Renal pelvis (tissue), 4 donors: Measurements from ENCODE around the gene TEX44. TPM values are rescaled to one million over a fixed set of nuclear protein-coding genes. Genes with fewer than 3 reads are reported as not detected.

Experiments
- DNase-seq: peaks from one replicate; pipeline ENCODE4 v3.0.0-alpha.2; 2013
- polyA plus RNA-seq, 3 donors: library from polyadenylated mRNA; unstranded; fragments of 120-200 nt; gene quantifications; one replicate each; pipeline ENCODE4 v1.2.1, GENCODE V29; 2013; ENCODE audit not compliant: insufficient read length in 3 of 3

TEX44 gene
- polyA plus RNA-seq, 3 donors = not detected

DNA sequence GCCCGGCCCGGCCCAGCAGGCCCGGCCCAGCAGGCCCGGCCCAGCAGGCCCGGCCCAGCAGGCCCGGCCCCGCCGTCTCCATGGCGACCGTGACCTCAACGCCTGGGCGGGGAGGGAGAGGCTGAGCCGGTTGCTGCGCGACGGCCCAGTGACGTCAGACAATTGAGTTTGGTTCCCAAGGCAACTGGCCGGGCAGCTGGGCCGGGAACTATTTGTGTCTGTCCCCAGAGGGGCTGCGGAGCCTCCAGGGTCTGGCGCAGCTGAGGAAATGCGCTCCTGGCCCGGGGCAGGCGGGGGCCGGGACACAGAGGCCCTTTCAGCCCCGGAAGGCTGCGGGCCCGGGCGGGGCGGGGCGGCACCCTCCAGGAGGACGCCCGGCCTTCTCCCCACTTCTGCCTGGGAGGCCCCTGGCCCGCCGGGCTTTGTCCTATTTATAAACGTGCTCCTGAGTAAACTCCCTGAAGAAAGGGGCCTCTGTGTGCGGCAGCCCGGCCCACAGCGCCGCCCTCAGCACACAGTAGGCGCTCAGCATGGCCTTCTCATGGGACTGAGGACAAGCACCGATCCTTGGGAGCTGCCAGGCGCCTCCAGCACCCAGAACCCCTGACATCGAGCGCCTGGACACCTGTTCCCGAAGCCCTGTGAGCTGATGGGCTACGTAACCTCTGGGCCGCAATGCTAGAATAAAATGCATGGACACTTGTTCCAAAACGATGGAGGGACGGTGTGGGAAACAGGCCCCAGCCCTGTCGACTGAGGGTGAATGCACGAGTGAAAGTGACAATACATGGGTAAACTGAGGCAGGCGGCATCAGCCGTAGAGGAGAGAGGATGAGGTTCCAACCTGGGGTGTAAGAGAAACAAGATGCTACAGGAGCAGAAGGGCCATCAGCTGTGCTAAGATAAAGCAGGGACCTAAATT lies 12.3 kb downstream of the TEX44 start:
- DNase-seq = peak; percentile 98

DNA sequence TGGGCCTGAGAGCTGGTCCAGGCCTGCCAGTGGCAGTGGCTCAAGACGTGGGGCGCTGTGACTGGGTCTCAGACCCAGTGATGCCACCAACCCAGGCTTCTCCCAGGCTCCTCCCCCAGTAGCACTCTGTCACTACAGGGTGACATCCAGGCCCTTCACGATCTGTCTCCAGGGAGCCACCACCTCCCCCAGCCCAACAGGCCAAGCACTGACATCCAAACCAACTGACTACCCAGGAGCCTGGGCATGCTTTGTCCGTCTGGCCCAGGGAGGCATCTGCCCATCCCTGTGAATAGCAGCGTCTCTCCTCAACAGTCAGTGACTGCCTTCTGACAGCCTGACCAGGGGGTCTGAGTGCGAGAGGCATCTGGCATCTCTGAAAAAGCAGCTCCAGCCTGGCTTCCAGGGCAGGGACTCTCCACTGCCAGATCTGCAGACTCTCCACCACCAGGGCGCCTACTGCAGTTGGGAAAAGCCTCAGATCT lies 13.0 kb downstream of the TEX44 start:
- DNase-seq = no peak

DNA sequence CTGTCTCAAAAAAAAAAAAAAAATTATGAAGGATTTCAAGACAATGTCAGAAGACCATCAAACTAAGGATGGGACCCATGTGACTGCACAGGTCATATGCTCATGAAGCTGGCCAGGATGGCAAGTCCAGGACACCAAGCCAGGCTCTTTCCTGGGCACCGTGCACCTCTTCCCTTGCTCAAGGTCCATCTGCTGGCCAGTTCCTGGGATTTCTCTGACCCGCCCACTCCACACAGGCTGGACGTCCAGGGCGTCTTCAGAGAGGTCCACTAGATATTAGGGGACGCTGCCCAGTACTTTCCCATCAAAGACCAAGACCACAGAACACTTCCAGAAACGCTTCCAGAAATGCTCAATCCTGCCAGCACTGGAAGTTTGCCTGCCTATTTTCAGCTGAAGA lies 14.3 kb downstream of the TEX44 start:
- no peak for DNase-seq

GRCh38 chr2:231611273-231612108 lies 18.8 kb downstream of the TEX44 start:
- DNase-seq = no peak

- DNase-seq = no peak
Measured at GRCh38 chr2:231612109-231612455, 19.4 kb downstream of the TEX44 start.

- DNase-seq = peak; percentile 88
Measured at GRCh38 chr2:231612456-231613330, 20.0 kb downstream of the TEX44 start.

DNA sequence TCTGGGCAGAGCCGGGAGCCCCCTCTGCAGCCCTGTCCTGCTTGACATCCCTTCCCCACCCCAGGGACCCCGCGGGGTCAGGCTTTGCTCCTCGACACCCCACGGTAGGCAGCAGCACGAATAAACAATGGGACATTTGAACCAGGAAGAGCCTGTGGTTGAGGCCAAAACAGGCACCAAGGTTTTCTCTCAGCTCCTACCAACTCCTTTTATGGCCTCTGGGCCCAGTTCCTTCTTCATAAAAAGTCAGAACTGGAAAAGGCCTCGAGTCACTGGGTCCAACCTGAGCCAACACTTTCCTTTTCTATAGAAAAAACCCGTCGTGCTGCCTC lies 20.6 kb downstream of the TEX44 start:
- DNase-seq = no peak

DNA sequence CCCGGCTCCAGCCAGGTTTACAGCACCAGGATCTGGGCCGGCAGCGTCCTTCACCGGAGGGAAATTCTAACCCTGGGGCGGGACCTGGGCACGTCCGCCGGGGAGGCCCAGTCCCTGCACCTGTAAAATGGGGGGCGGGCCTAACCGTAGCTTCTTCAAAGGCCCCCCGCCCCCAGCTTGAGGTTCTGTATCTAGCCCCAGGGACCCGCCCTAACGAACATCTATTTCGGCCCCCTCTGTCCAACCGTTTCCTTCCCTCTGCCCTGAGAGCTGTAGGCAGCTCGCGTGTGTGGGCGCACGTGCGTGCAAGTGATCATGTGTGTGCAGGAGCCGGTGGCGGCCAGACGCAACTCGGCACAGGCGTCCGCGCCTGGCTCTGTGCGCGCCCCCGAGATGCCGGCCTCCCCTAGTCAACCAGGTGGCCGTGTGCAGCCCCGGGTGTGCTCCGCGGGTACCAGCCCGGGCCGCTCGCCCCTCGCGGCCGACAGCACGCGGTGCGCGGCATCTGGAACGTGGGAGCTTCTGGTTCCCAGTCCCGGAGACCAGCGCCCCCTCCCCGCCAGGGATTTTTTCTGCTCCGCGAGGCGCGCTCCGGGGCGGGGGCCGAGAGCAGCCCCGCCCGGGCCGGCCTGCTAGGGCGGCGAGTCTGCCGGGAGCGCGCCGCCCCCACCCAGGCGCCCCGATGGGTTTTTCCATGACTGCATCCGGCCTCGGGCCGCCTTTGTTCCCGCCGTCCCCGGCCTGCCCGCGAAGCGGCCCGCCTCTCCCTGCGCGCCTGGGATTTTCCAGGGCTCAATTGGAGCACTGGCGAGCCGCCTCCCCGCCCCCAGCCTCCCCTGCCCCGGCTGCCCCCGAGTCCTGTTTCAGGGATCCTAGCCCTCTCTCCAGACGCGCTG lies 21.2 kb downstream of the TEX44 start:
- peak; percentile 82 for DNase-seq

GRCh38 chr2:231614559-231615057 lies 21.9 kb downstream of the TEX44 start:
- DNase-seq = no peak

GRCh38 chr2:231615058-231615671 lies 22.5 kb downstream of the TEX44 start:
- no peak for DNase-seq

- DNase-seq = no peak
Measured at GRCh38 chr2:231616296-231616695, 23.6 kb downstream of the TEX44 start.

DNA sequence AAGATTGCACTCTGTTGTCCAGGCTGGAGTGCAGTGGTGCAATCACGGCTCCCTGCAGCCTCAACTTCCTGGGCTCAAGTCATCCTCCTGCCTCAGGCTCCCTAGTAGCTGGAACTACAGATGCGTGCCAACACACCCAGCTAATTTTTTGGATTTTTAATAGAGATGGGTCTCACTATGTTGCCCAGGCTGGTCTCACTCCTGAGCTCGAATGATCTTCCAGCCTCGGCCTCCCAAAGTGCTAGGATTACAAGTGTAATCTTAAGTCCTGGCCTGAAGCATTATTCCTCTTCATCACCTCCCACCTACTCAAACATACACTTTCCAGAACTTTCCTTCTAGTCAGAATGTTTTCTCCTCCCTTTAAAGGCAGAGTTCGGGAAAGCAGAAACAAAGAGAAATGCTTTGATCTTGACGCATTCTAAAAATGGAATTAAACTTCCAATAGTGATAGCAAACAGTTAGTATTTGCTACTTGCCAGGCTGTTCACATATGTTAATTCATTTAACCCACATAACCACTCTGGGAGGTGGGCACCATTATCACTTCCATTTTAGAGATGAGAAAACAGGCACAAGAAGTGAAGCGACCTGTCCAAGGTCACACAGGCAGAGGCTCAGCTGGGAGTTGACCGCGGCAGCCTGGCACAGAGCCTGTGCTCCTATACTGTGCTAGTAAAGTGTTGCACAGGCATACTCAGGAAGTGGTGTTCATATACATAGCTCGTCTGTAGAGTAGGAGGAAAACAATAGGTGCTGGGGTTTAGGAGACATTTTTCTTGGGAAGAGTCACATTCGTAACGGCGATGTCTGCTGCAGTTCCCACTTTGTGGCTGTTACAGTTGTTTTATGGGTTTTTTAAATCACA lies 24.6 kb downstream of the TEX44 start:
- no peak for DNase-seq

GRCh38 chr2:231621051-231621879 lies 28.6 kb downstream of the TEX44 start:
- DNase-seq = peak; percentile 28

DNA sequence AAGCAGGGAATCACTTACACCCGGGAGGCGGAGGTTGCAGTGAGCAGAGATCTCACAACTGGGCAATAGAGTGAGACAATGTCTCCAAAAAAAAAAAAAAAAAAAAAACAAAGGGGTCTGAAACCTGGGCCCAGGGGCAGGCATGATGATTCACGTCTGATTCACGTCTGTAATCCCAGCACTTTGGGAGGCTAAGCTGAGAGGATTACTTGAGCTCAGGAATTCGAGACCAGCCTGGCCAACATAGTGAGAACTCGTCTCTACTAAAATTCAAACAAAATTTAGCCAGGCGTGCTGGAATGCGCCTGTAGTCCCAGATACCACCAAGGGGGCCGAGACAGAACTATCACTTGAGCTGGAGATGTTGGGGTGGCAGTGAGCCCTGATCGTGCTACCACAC lies 30.3 kb downstream of the TEX44 start:
- DNase-seq = no peak

DNA sequence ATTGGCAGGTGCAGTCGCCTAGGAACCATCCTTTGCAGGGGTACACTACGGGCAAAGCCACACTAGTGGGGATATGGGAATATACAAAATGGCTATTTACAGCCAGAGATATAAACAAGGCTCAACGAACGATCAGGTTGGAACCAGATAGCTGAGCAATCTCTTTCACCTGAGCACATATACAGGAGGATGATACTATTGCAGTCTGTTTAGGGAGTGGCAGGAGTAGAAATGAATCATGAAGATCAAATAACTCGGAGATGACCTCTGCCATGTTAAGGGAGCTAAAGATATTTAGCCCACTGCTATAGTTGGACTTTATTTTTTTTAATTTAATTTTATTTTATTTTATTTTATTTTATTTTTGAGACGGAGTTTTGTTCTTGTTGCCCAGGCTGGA lies 33.8 kb downstream of the TEX44 start:
- no peak for DNase-seq

DNA sequence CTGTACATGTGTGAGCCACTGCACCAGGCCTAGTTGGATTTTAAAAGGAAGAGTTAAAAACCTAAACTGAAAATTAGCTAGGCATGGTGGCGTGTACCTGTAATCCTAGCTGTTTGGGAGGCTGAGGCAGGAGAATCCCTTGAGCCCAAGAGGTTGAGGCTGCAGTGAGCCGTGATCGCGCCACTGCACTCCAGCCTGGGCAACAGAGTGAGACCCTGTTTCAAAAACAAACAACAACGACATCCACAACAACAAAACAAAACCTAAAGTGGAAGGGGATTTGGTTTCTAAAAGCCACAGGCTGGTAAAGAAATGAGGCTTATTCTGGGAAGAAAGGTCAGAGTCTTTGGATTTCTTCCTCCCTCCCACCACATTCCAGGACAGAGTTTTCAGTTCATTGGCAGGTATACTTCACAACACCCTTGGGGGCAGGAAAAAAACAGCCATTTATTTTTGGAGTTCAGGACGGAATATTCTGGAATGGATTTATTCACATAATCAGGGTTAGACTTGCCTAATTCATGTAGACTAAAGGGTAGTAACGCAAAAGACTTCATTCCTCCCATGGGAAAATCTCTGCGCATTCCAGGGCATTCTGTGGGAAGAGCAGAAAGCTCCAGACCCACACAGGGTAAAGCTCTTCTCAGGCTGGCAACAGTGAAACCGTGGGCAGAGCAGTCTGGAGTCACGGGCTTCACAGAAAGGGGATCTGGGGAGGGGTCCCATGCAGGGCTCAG lies 34.9 kb downstream of the TEX44 start:
- peak; percentile 54 for DNase-seq

DNA sequence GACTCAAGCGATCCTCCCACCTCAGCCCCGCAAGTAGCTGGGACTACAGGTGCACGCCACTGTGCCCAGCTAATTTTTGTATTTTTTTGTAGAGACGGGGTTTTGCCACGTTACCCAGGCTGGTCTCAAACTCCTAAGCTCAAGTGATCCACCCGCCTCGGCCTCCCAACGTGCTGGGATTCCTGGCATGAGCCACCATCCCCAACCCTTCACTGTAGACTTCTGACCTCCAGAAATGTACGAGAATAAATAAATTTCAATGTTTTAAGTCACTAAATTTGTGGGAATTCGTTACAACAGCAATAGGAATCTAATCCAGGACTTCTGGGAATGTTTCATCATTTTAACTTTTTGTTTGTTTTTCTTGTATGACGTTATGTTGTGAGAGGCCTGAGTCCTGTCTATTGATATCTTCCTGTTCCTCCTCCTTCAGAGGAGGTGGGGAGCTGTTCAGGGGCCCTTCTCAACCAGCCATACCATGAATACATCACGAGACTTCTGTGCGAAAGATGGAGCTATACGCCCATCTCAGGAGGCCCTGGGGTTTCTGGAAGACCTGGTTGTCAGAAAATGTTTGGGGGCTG lies 40.0 kb downstream of the TEX44 start:
- DNase-seq = no peak
